ENCODE data around the gene DCAF12.

GRCh38 chr9:34049630-34050384 lies 76.7 kb downstream of the DCAF12 start:
- TF ChIP-seq CTCF (IDR thresholded peaks at IDR 0.05; ENCODE audit: low read depth, low read length, missing input control) (no peak), REST (IDR thresholded peaks at IDR 0.05) (no peak), RAD21 (IDR thresholded peaks at IDR 0.05) (peak in 1 of 2 donors; percentile 22), MAX (IDR thresholded peaks at IDR 0.05) (no peak), GABPA (IDR thresholded peaks at IDR 0.05 in 1 of 2, conservative IDR thresholded peaks at IDR 0.05 in 1 of 2) (no peak), TAF1 (conservative IDR thresholded peaks at IDR 0.05) (no peak), YY1 (IDR thresholded peaks at IDR 0.05) (no peak), ZBTB33 (IDR thresholded peaks at IDR 0.05) (no peak), ATF3 (IDR thresholded peaks at IDR 0.05) (no peak), RXRA (IDR thresholded peaks at IDR 0.05) (no peak), SP1 (IDR thresholded peaks at IDR 0.05) (no peak)

Measured in liver (tissue), 3 donors.